Measurements from ENCODE around the gene APBA2. TPM values are rescaled to one million over a fixed set of nuclear protein-coding genes. Genes with fewer than 3 reads are reported as not detected.

APBA2 gene
- total and polyA plus RNA-seq, 7 donors, result 0.06 to 0.36 (median 0.08) TPM; not detected in 2

GRCh38 chr15:29125382-29126207 lies 239.8 kb downstream of the APBA2 start:
- H3K36me3 ChIP-seq (ENCODE audit: insufficient read depth in 1 of 2, low read depth in 1 of 2), result no peaks in the 10 kb centered on the region
- intact Hi-C loops (cut with DNase I), result no loop called here
- no peak overlapping the region for H3K4me3 ChIP-seq
- ATAC-seq, result no peak
- peak in 1 of 2 donors; percentile 16 for DNase-seq
- WGBS, 3 donors, result 86 to 95% (median 87%) methylated on average over 19 of the region's 19 CpGs
- no peaks in the 10 kb centered on the region for H3K9me3 ChIP-seq
- TF ChIP-seq CTCF (IDR thresholded peaks at IDR 0.05), result no peak
- peaks cover 0 to 3% (median 0%) of the 10 kb centered on the region in 3 donors for H3K27me3 ChIP-seq (ENCODE audit: insufficient read depth in 3 of 3, low read length in 2 of 3)
- no peak overlapping the region for H3K27ac ChIP-seq
- no peaks in the 10 kb centered on the region for H3K4me1 ChIP-seq

GRCh38 chr15:29126208-29126536 lies 240.4 kb downstream of the APBA2 start:
- Histone ChIP-seq H3K4me1 (no peaks in the 10 kb centered on the region), H3K4me3 (no peak overlapping the region), H3K27ac (no peak overlapping the region), H3K36me3 (ENCODE audit: insufficient read depth in 1 of 2, low read depth in 1 of 2) (no peaks in the 10 kb centered on the region), H3K27me3 (ENCODE audit: insufficient read depth in 3 of 3, low read length in 2 of 3) (peaks cover 0 to 3% (median 0%) of the 10 kb centered on the region in 3 donors), H3K9me3 (no peaks in the 10 kb centered on the region)
- WGBS, 3 donors, result 83 to 87% (median 84%) methylated on average over 11 of the region's 11 CpGs
- peak in 1 of 2 donors; percentile 32 for DNase-seq
- intact Hi-C loops (cut with DNase I), result no loop called here
- ATAC-seq, result no peak
- no peak for TF ChIP-seq CTCF (IDR thresholded peaks at IDR 0.05)

- no peak for TF ChIP-seq CTCF (IDR thresholded peaks at IDR 0.05)
- Histone ChIP-seq H3K27ac (no peak overlapping the region), H3K9me3 (no peaks in the 10 kb centered on the region), H3K4me1 (no peaks in the 10 kb centered on the region), H3K27me3 (ENCODE audit: insufficient read depth in 3 of 3, low read length in 2 of 3) (peaks cover 0 to 3% (median 0%) of the 10 kb centered on the region in 3 donors), H3K4me3 (no peak overlapping the region), H3K36me3 (ENCODE audit: insufficient read depth in 1 of 2, low read depth in 1 of 2) (no peaks in the 10 kb centered on the region)
- DNase-seq, result peak in 1 of 2 donors; percentile 29
- 51 to 58% (median 57%) methylated on average over 19 of the region's 19 CpGs for whole genome bisulfite sequencing, 3 donors
- no peak for ATAC-seq
- intact Hi-C loops (cut with DNase I), result no loop called here
Observed at GRCh38 chr15:29126821-29127461, 241.2 kb downstream of the APBA2 start.

- H3K9me3 ChIP-seq, result no peaks in the 10 kb centered on the region
- no peaks in the 10 kb centered on the region for H3K4me1 ChIP-seq
- no peak for TF ChIP-seq CTCF (IDR thresholded peaks at IDR 0.05)
- no peak for ATAC-seq
- intact Hi-C loops (cut with DNase I), result no loop called here
- H3K36me3 ChIP-seq (ENCODE audit: insufficient read depth in 1 of 2, low read depth in 1 of 2), result no peaks in the 10 kb centered on the region
- H3K27ac ChIP-seq, result no peak overlapping the region
- H3K27me3 ChIP-seq (ENCODE audit: insufficient read depth in 3 of 3, low read length in 2 of 3), result peaks cover 0 to 3% (median 0%) of the 10 kb centered on the region in 3 donors
- WGBS, 3 donors, result 72 to 75% (median 74%) methylated on average over 19 of the region's 19 CpGs
- H3K4me3 ChIP-seq, result no peak overlapping the region
- DNase-seq, result peak in 1 of 2 donors; percentile 43
Observed at GRCh38 chr15:29127506-29128430, 242.0 kb downstream of the APBA2 start.

Data from psoas muscle (tissue), 8 donors.